Retinal pigment epithelial cell (primary cell): ENCODE measurements around the gene MAP7.

Source experiments
- DNase-seq: peaks from one replicate; pipeline ENCODE4 v3.0.0-alpha.2; 2010; ENCODE audit warnings: low read depth
- H3K4me3 ChIP-seq: 2 replicates; pipeline ENCODE4 v1.5.1; 2011; ENCODE audit warnings: mild to moderate bottlenecking, low read length, control low read depth, moderate library complexity
- CTCF ChIP-seq: conservative IDR thresholded peaks from 2 replicates; pipeline ENCODE4 v1.5.1; 2011; ENCODE audit warnings: low read depth, low read length, control low read depth, inconsistent platforms

Gene MAP7

GRCh38 chr6:136307351-136307750 lies 242.9 kb downstream of the MAP7 start:
- no peak for TF ChIP-seq CTCF
- DNase-seq: no peak
- no peak overlapping the region for H3K4me3 ChIP-seq

- DNase-seq: no peak
- H3K4me3 ChIP-seq: no peak overlapping the region
- no peak for TF ChIP-seq CTCF
These were observed 243.8 kb downstream of the MAP7 start for GRCh38 chr6:136306466-136306865.

- no peak for DNase-seq
- no peak overlapping the region for H3K4me3 ChIP-seq
- no peak for TF ChIP-seq CTCF
These were observed 245.8 kb downstream of the MAP7 start for GRCh38 chr6:136304410-136304809.

- DNase-seq: no peak
- no peak overlapping the region for H3K4me3 ChIP-seq
- no peak for TF ChIP-seq CTCF
These were observed 246.7 kb downstream of the MAP7 start for GRCh38 chr6:136303516-136303915.

DNA sequence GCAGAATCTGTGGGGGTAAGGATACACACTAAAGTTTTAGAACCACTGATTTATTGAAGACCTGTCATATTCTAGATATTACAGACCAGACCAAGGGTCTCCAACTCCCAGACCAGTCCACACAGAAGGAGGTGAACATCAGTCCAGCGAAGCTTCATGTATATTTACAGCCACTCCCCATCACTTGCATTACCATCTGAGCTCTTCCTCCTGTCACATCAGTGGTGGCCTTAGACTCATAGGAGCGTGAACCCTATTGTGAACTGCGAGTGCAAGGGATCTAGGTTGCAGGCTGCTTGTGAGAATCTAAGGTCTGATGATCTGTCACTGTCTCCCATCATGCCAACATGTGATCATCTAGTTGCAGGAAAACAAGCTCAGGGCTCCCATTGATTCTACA lies 255.6 kb downstream of the MAP7 start:
- no peak for DNase-seq
- TF ChIP-seq CTCF: no peak
- H3K4me3 ChIP-seq: no peak overlapping the region
